MM.1S (cell line): ENCODE results near the gene MPRIP.
"Not testable (repeated sequence)": the region's sequence is repeated elsewhere in the genome, so short reads cannot be mapped to it uniquely, and the experiment has no call there.

Source experiments
- DNase-seq: peaks from one replicate; pipeline ENCODE4 v3.0.0-alpha.2; 2015
- H2AFZ ChIP-seq: fragments of 300-600 bp; sonication (generic); 2 replicates; pipeline ENCODE4 v1.6.0; 2016; ENCODE audit warnings: antibody characterized with exemption, low read length
- H3F3A ChIP-seq: fragments of 300-600 bp; sonication (generic); 2 replicates; pipeline ENCODE4 v1.6.1; 2016; ENCODE audit warnings: mild to moderate bottlenecking, antibody characterized with exemption, low read length, moderate library complexity, mixed read lengths; ENCODE audit not compliant: insufficient read depth
- H3K27ac ChIP-seq: fragments of 300-600 bp; sonication (generic); 2 replicates; pipeline ENCODE4 v1.5.1; 2016; ENCODE audit warnings: mild to moderate bottlenecking, low read length
- H3K27me3 ChIP-seq: fragments of 300-600 bp; sonication (generic); replicated peaks from 2 replicates; pipeline ENCODE4 v1.6.0; 2016; ENCODE audit warnings: low read length; ENCODE audit not compliant: insufficient read depth
- H3K36me3 ChIP-seq: fragments of 300-600 bp; sonication (generic); replicated peaks from 2 replicates; pipeline ENCODE4 v1.6.1; 2016; ENCODE audit warnings: mild to moderate bottlenecking, low read length, mixed read lengths; ENCODE audit not compliant: insufficient read depth
- H3K4me1 ChIP-seq: fragments of 300-600 bp; sonication (generic); 2 replicates; pipeline ENCODE4 v1.6.1; 2016; ENCODE audit warnings: low read length, mixed read lengths
- H3K4me2 ChIP-seq: fragments of 300-600 bp; sonication (generic); 2 replicates; pipeline ENCODE4 v1.6.0; 2016; ENCODE audit warnings: low read depth, low read length
- H3K4me3 ChIP-seq: fragments of 300-600 bp; sonication (generic); 2 replicates; pipeline ENCODE4 v1.5.1; 2016; ENCODE audit warnings: low read length, mixed read lengths
- H3K79me2 ChIP-seq: fragments of 300-600 bp; sonication (generic); 2 replicates; pipeline ENCODE4 v1.6.1; 2016; ENCODE audit warnings: mixed run types, low read length, mixed read lengths
- H3K9ac ChIP-seq: fragments of 300-600 bp; sonication (generic); 2 replicates; pipeline ENCODE4 v1.6.1; 2016; ENCODE audit warnings: low read length, mixed read lengths
- H3K9me2 ChIP-seq: fragments of 300-600 bp; sonication (generic); replicated peaks from 2 replicates; pipeline ENCODE4 v1.6.1; 2016; ENCODE audit warnings: mild to moderate bottlenecking, low read length, mixed read lengths; ENCODE audit not compliant: insufficient read depth
- H3K9me3 ChIP-seq: fragments of 300-600 bp; sonication (generic); replicated peaks from 2 replicates; pipeline ENCODE4 v1.6.1; 2016; ENCODE audit warnings: mild to moderate bottlenecking, low read length, mixed read lengths; ENCODE audit not compliant: insufficient read depth
- H4K20me1 ChIP-seq: fragments of 300-600 bp; sonication (generic); 2 replicates; pipeline ENCODE4 v1.6.1; 2016; ENCODE audit warnings: mild to moderate bottlenecking, low read length, moderate library complexity, mixed read lengths; ENCODE audit not compliant: insufficient read depth
- CTCF ChIP-seq: fragments of 300-600 bp; sonication (generic); IDR thresholded peaks from 2 replicates; pipeline ENCODE4 v1.5.1; 2016; ENCODE audit warnings: antibody characterized with exemption, low read length, mixed read lengths
- EZH2 ChIP-seq: fragments of 300-600 bp; sonication (generic); optimal IDR thresholded peaks from 2 replicates; pipeline ENCODE3; 2017; ENCODE audit warnings: low read depth, mild to moderate bottlenecking, antibody characterized with exemption, low read length, mixed read lengths
- EZH2phosphoT487 ChIP-seq: fragments of 300-600 bp; sonication (generic); IDR thresholded peaks from 2 replicates; pipeline ENCODE4 v1.6.1; 2018; ENCODE audit warnings: antibody characterized with exemption, low read length

Gene MPRIP

DNA sequence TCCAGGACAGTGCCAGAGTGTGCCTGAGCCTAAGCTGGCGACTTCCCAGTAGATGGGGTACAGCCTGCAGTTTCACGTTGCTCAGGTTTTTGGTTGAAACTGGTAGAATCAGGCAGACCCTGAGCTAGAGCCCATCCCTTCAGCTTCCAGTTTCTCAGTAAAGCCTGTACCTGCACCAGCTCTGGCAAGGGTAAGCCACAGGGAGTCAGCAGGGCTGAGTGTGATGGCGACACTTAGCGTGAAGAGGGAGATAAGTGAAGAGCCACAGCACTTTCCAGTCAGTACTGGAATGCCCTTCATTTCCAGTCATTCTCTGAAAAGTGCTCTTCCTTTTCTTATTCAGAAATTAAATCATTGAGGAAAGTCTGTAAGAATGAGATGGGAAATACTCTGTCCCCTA, 141.5 kb downstream of the MPRIP start:
- no peak overlapping the region for H3K4me3 ChIP-seq
- no peaks in the 10 kb centered on the region for H4K20me1 ChIP-seq
- H3K4me2 ChIP-seq: no peak overlapping the region
- no peaks in the 10 kb centered on the region for H3F3A ChIP-seq
- H3K9ac ChIP-seq: no peak overlapping the region
- no peaks in the 10 kb centered on the region for H3K79me2 ChIP-seq
- no peak overlapping the region for H2AFZ ChIP-seq
- no peaks in the 10 kb centered on the region for H3K9me2 ChIP-seq
- H3K4me1 ChIP-seq: no peaks in the 10 kb centered on the region
- 0 out of 2 replicates have a peak, but pooled peaks cover 2% of the 10 kb centered on the region for H3K36me3 ChIP-seq
- no peaks in the 10 kb centered on the region for H3K9me3 ChIP-seq
- no peak for TF ChIP-seq EZH2
- no peak for TF ChIP-seq EZH2phosphoT487
- TF ChIP-seq CTCF: no peak
- no peaks in the 10 kb centered on the region for H3K27me3 ChIP-seq
- no peak overlapping the region for H3K27ac ChIP-seq
- DNase-seq: no peak

GRCh38 chr17:17184985-17185757, 142.9 kb downstream of the MPRIP start:
- not testable (repeated sequence) for DNase-seq, H3K36me3 ChIP-seq, H3K9ac ChIP-seq

GRCh38 chr17:17186051-17186450, 143.8 kb downstream of the MPRIP start:
- Histone ChIP-seq H3F3A (no peaks in the 10 kb centered on the region), H2AFZ (no peak overlapping the region), H3K4me2 (no peak overlapping the region), H3K27ac (no peak overlapping the region), H4K20me1 (no peaks in the 10 kb centered on the region), H3K36me3 (0 out of 2 replicates have a peak, but pooled peaks cover 3% of the 10 kb centered on the region), H3K27me3 (no peaks in the 10 kb centered on the region), H3K79me2 (no peaks in the 10 kb centered on the region), H3K4me3 (no peak overlapping the region), H3K9me3 (no peaks in the 10 kb centered on the region), H3K9ac (no peak overlapping the region), H3K4me1 (no peaks in the 10 kb centered on the region), H3K9me2 (no peaks in the 10 kb centered on the region)
- DNase-seq: no peak
- no peak for TF ChIP-seq CTCF
- no peak for TF ChIP-seq EZH2phosphoT487
- no peak for TF ChIP-seq EZH2

More at GRCh38 chr17:17184985-17185757, 142.9 kb downstream of the MPRIP start:
- H4K20me1 ChIP-seq, H2AFZ ChIP-seq, H3K4me2 ChIP-seq, H3K79me2 ChIP-seq, H3K4me1 ChIP-seq, H3K9me2 ChIP-seq, H3K27me3 ChIP-seq, H3F3A ChIP-seq, H3K4me3 ChIP-seq, H3K27ac ChIP-seq, H3K9me3 ChIP-seq: not testable (repeated sequence)
